Spleen (tissue), 11 donors: Measurements from ENCODE around the gene PLEKHA7. TPM values are rescaled to one million over a fixed set of nuclear protein-coding genes. Genes with fewer than 3 reads are reported as not detected.

ENCODE experiments used
- DNase-seq: peaks from one replicate; pipeline ENCODE4 v3.0.0-alpha.2; 2020
- H3K27ac ChIP-seq, 8 donors: fragments of 200-600 bp; sonication (generic) in 7 of 8; 1 replicate in 4 of 8; 2 replicates in 4 of 8; pipeline versions ENCODE4 v1.5.0 to v1.8.0; 2016 to 2021; ENCODE audit warnings: inconsistent platforms in 4 of 8, mild to moderate bottlenecking in 4 of 8, moderate library complexity in 1 of 8
- H3K27me3 ChIP-seq, 7 donors: fragments of 200-600 bp; sonication (generic) in 6 of 7; replicated peaks in 1 of 7; 1 replicate in 4 of 7; 2 replicates in 3 of 7; pipeline versions ENCODE4 v1.5.0 to v1.8.0; 2016 to 2021; ENCODE audit warnings: inconsistent platforms in 3 of 7, mild to moderate bottlenecking in 1 of 7
- H3K36me3 ChIP-seq, 6 donors: fragments of 200-600 bp; sonication (generic) in 5 of 6; 1 replicate in 4 of 6; 2 replicates in 2 of 6; pipeline versions ENCODE4 v1.5.0 to v1.8.0; 2016 to 2021; ENCODE audit warnings: inconsistent platforms in 2 of 6
- H3K4me1 ChIP-seq, 6 donors: fragments of 200-600 bp; sonication (generic) in 5 of 6; 1 replicate in 3 of 6; 2 replicates in 3 of 6; pipeline versions ENCODE4 v1.5.0 to v1.8.0; 2016 to 2021; ENCODE audit warnings: inconsistent platforms in 3 of 6
- H3K4me3 ChIP-seq, 8 donors: fragments of 200-600 bp; sonication (generic) in 7 of 8; 1 replicate in 4 of 8; 2 replicates in 4 of 8; pipeline versions ENCODE4 v1.5.0 to v1.8.0; 2016 to 2021; ENCODE audit warnings: inconsistent platforms in 4 of 8, mild to moderate bottlenecking in 4 of 8, moderate library complexity in 2 of 8
- H3K9me3 ChIP-seq, 8 donors: fragments of 200-600 bp; sonication (generic) in 7 of 8; 1 replicate in 4 of 8; 2 replicates in 4 of 8; pipeline versions ENCODE4 v1.5.0 to v1.8.0; 2016 to 2021; ENCODE audit warnings: inconsistent platforms in 4 of 8
- CTCF ChIP-seq, 11 experiments: fragments of 200-600 bp in 7 of 11; fragments of 450-650 bp in 4 of 11; sonication (generic) in 4 of 11; IDR thresholded peaks in 8 of 11; conservative IDR thresholded peaks in 3 of 11; 1 replicate in 7 of 11; 2 replicates in 4 of 11; pipeline versions ENCODE4 v1.4.0 to v1.8.0; 2016 to 2021; ENCODE audit warnings: antibody characterized with exemption in 11 of 11, inconsistent platforms in 4 of 11, mild to moderate bottlenecking in 1 of 11
- POLR2A ChIP-seq, 3 donors: fragments of 450-650 bp; IDR thresholded peaks; one replicate each; pipeline ENCODE4 v1.5.1; 2017; ENCODE audit warnings: antibody characterized with exemption in 3 of 3, mild to moderate bottlenecking in 1 of 3
- POLR2AphosphoS5 ChIP-seq, 3 donors: sonication (generic); formaldehyde crosslinking; IDR thresholded peaks; one replicate each; pipeline ENCODE4 v1.5.1; 2017; ENCODE audit warnings: antibody characterized with exemption in 3 of 3
- WGBS, 5 donors: extraction: QIAGEN DNeasy Blood & Tissue Kit in 3 of 5; methylation state at CpG; one replicate each; pipeline versions ENCODE4 v1.1.5 to v1.1.7; 2013 to 2018; 5-methylcytosine and 5-hydroxymethylcytosine counted together
- intact Hi-C: fragments of 100-400 bp; cut with DNase I; formaldehyde crosslinking; loops from one replicate; pipeline ENCODE4 v1.15.0; 2023; ENCODE audit warnings: low total_unique reads
- polyA plus RNA-seq, 3 donors: library from polyadenylated mRNA; stranded (reverse); fragments of 200-250 nt; gene quantifications; one replicate each; pipeline ENCODE4 v1.2.1, GENCODE V29; 2013
- total RNA-seq, 7 donors: library from RNA; depleted of rRNA in 3 of 7; stranded (reverse); fragments of >200 nt in 3 of 7; fragmentation: NEBNext Ultra II Directional in 4 of 7; extraction: Animal tissue kit (Norgen Biotek cat#: 25700) in 4 of 7; gene quantifications; one replicate each; pipeline versions ENCODE4 v1.1.0 to v1.2.1, GENCODE V29; 2016 to 2021
- donor health status: healthy with polysubstance abuse.
- donor health status: DM: no; HTN: no; CAD: no; lungs with moderate emphysema.
- donor health status: DM: no; HTN: no; CAD: no.
- donor health status: Bipolar disorder and iron deficiency.
- donor health status: healthy.
- donor health status: DM: no; HTN: no; CAD: no.
- donor health status: DM: yes; HTN: yes; CAD: no.

Gene PLEKHA7
- total and polyA plus RNA-seq, 10 donors: 1.8 to 12.8 (median 5.8) TPM

GRCh38 chr11:16898274-16898985, 115.8 kb downstream of the PLEKHA7 start:
- no peak overlapping the region for H3K4me3 ChIP-seq
- WGBS, 5 donors: 81 to 96% (median 88%) methylated on average over 1 of the region's 1 CpG
- no peaks in the 10 kb centered on the region for H3K9me3 ChIP-seq
- TF ChIP-seq CTCF (IDR thresholded peaks at IDR 0.05 in 8 of 11, conservative IDR thresholded peaks at IDR 0.05 in 3 of 11) (no peak), POLR2A (IDR thresholded peaks at IDR 0.05) (no peak), POLR2AphosphoS5 (IDR thresholded peaks at IDR 0.05) (no peak)
- DNase-seq: no peak
- peak overlapping the region in 4 of 8 donors; percentile 4 to 37 (median 16) for H3K27ac ChIP-seq
- H3K4me1 ChIP-seq: peaks cover 0 to 35% (median 20%) of the 10 kb centered on the region in 6 donors
- H3K27me3 ChIP-seq: no peaks in the 10 kb centered on the region
- intact Hi-C loops: no loop called here
- H3K36me3 ChIP-seq: no peaks in the 10 kb centered on the region

- TF ChIP-seq CTCF (IDR thresholded peaks at IDR 0.05 in 8 of 11, conservative IDR thresholded peaks at IDR 0.05 in 3 of 11) (no peak), POLR2AphosphoS5 (IDR thresholded peaks at IDR 0.05) (no peak), POLR2A (IDR thresholded peaks at IDR 0.05) (no peak)
- Histone ChIP-seq H3K9me3 (no peaks in the 10 kb centered on the region), H3K27ac (peak overlapping the region in 4 of 8 donors; percentile 4 to 37 (median 16)), H3K27me3 (no peaks in the 10 kb centered on the region), H3K4me1 (peaks cover 0 to 30% (median 11%) of the 10 kb centered on the region in 6 donors), H3K36me3 (no peaks in the 10 kb centered on the region), H3K4me3 (no peak overlapping the region)
- no peak for DNase-seq
- intact Hi-C loops: no loop called here
- whole genome bisulfite sequencing, 5 donors: 34 to 50% (median 44%) methylated on average over 7 of the region's 7 CpGs
Observed at GRCh38 chr11:16897470-16898061, 116.6 kb downstream of the PLEKHA7 start.

- 80 to 93% (median 89%) methylated on average over 7 of the region's 7 CpGs for WGBS, 5 donors
- Histone ChIP-seq H3K4me3 (no peak overlapping the region), H3K36me3 (no peaks in the 10 kb centered on the region), H3K9me3 (no peaks in the 10 kb centered on the region), H3K4me1 (peaks cover 0 to 28% (median 6%) of the 10 kb centered on the region in 6 donors), H3K27me3 (no peaks in the 10 kb centered on the region), H3K27ac (no peak overlapping the region)
- intact Hi-C loops: no loop called here
- no peak for TF ChIP-seq POLR2AphosphoS5 (IDR thresholded peaks at IDR 0.05)
- no peak for TF ChIP-seq POLR2A (IDR thresholded peaks at IDR 0.05)
- TF ChIP-seq CTCF (IDR thresholded peaks at IDR 0.05 in 8 of 11, conservative IDR thresholded peaks at IDR 0.05 in 3 of 11): no peak
- DNase-seq: no peak
Observed at GRCh38 chr11:16896729-16897469, 117.3 kb downstream of the PLEKHA7 start.

- no peak for DNase-seq
- H3K27me3 ChIP-seq: no peaks in the 10 kb centered on the region
- TF ChIP-seq POLR2AphosphoS5 (IDR thresholded peaks at IDR 0.05): no peak
- TF ChIP-seq POLR2A (IDR thresholded peaks at IDR 0.05): no peak
- TF ChIP-seq CTCF (IDR thresholded peaks at IDR 0.05 in 8 of 11, conservative IDR thresholded peaks at IDR 0.05 in 3 of 11): no peak
Observed at GRCh38 chr11:16895306-16895705, 118.9 kb downstream of the PLEKHA7 start.

More at GRCh38 chr11:16895306-16895705, 118.9 kb downstream of the PLEKHA7 start:
- 73 to 77% (median 74%) methylated on average over 3 of the region's 3 CpGs for whole genome bisulfite sequencing, 5 donors
- H3K4me1 ChIP-seq: peaks cover 0 to 28% (median 6%) of the 10 kb centered on the region in 6 donors
- H3K4me3 ChIP-seq: no peak overlapping the region
- no peaks in the 10 kb centered on the region for H3K36me3 ChIP-seq
- no peak overlapping the region for H3K27ac ChIP-seq
- intact Hi-C loops: no loop called here
- peaks cover 0 to 10% (median 4%) of the 10 kb centered on the region in 8 donors for H3K9me3 ChIP-seq
